Activated CD8-positive, alpha-beta memory T cell treated with anti-CD3 and anti-CD28 coated beads, Interleukin-2, amount 50 U/mL, for 48 hours (primary cell): ENCODE data around the gene RPSA.
"Not testable (repeated sequence)": the region's sequence is repeated elsewhere in the genome, so short reads cannot be mapped to it uniquely, and the experiment has no call there.

Experiments used
- DNase-seq: peaks from one replicate; pipeline ENCODE4 v3.0.0-alpha.2; 2020

Gene RPSA

DNA sequence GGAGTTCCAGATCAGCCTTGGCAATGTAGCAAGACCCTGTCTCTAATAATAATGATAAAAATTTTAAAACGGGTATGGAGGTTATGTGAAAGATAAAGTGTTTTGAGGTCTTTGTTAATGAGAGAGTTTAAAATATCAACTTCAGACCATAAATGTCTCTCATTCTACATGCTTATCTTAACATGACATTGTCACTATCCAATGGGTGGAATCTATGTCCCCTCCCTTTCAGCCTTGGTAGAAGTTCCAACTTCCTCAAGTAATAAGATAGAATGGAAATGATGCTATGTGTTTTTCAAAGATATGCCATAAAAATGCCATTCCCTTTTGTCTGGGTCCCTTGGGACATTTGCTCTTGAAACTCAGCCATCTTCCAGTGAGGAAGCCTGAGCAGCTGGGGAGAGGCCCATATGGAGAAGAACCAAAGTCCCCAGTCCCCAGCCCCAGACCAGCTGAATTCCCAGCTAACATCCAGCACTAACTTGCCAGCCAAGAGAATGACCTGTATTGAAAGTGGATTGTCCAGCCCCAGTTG lies 17.0 kb downstream of the RPSA start:
- no peak for DNase-seq

GRCh38 chr3:39426312-39426711 lies 19.8 kb downstream of the RPSA start:
- DNase-seq = no peak

DNA sequence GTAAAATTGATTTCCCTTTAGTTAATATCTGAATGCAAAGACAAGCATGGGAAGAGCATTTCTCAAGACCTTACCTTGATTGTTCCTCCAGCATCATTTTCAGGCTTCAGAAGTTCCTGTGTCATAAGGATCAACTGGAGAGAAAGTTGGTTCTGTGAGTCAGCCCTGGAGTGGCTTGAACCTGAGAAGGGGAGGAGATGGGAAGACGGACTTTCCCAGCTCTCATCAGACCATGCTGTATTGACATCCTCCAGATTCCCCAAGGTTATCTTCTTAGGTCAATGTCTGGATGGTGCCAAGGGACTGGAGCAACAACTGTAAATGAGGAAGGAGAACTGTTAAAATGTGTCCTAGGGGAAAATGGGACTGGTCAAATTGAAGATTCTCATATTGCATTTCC lies 21.0 kb downstream of the RPSA start:
- DNase-seq = no peak

DNA sequence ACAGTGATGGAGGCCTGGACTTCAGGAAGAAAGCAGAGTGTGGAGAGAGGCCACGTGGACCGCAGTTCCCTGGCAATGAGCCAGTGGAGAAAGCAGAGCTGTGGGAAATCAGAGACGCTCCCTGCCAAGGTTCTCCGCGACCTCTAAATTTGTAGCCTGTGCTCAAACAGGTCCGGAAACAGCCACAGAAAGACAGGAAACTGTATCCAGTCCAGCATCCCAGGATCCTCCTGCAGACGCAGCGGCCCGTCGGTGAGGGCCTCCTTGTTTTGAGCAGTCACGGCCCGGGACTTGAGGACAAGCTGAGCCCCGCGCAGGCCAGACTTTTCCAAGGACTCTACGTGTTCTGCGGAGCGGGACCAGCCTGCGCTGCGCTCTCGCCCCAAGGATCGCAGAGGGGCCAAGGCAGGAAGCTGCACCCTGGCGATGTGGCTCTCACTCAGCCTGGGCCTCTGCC lies 22.3 kb downstream of the RPSA start:
- no peak for DNase-seq

- DNase-seq = no peak
Measured at GRCh38 chr3:39429466-39429865, 22.9 kb downstream of the RPSA start.

DNA sequence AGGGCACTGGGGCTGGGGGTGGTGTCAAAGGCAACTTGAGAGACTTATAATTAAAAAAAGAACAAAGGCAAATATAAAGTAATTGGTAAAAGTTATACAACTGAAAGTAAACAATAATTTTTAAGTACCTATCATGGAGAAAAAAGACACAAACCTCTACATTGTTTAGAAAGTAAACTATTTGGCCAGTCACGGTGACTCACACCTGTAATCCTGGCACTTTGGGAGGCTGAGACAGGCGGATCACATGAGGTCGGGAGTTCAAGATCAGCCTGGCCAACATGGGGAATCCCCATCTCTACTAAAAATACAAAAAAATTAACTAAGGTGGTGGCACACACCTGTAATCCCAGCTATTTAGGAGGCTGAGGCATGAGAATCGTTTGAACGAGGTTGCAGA lies 25.8 kb downstream of the RPSA start:
- DNase-seq = no peak

DNA sequence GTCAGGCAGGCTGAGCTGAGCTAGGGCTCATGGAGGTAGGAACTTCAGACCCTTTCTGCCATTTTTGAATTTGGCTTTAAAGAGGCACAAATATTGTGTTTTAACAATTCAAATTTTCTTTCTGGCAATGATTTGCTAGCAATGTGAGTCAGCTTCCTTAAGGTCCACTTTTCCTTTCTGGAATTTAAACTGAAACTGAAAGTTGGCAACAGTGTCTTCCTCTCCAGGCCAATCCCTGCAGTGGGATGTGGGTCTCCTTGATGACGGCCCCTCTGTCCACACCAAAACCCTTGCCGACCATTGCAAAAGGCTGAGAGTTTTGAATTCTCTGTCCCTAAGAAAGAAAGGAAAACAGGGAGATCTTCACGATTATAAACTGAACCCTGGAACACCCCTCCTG lies 27.1 kb downstream of the RPSA start:
- no peak for DNase-seq

DNA sequence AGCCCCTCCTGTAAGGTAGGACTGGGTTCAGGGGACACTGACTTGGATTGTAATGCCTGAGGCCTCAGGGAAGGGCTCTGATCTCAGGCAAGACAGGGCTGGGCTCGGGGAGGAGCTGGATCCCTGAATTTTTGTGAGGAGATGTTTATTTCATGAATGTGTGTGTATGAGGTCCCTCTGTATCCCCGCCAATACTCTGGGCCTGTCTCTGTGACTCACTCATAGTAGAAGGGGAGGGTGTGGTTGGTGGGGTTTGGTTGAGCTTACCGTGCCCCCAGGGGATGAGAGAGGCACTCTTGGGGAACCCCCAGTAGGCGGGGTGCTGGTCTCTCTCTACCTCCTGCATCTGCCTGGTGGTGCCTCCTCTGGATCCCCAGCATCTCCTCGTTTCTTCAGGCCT lies 28.1 kb downstream of the RPSA start:
- DNase-seq = no peak

- DNase-seq = no peak
Measured at GRCh38 chr3:39435006-39435748, 28.7 kb downstream of the RPSA start.

DNA sequence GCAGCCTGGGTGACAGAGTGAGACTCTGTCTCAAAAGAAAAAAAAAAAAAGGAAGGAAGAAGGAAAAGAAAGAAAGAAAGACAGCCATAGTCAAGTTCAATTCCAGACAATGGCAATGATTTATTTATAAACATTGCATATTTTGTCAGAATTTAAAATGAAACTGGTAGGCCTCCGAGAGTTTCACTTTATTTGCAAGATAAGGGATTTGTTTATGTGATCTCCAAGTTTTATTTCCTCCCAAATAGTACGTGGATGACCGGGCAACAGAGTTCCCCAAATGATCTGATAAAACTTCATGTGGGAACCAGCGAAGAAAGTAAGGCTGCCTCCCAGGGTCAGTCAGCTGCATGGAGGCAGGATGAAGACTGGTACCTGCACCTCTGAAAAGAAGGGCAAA lies 32.4 kb downstream of the RPSA start:
- DNase-seq = no peak

GRCh38 chr3:39440316-39440715 lies 33.8 kb downstream of the RPSA start:
- no peak for DNase-seq

DNA sequence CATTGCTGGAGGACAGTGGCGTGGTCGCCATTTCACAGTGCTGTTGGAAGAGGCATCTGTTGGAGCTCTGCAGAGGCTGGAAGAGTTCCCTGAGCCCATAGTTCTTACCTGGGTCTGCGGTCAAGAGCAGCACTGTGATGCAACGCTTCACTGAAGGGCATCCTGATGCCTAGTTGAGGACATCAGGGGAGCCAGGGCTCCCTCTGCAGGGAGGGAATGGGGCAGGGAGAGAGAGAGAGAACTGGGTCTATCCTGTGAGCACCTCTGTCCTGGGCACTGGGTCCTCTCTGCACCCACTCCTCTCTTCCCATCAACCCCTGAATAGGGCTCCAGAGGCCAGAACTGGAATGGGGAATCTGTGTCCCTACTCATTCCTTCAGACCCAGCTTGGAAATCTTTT lies 37.0 kb downstream of the RPSA start:
- DNase-seq = no peak

DNA sequence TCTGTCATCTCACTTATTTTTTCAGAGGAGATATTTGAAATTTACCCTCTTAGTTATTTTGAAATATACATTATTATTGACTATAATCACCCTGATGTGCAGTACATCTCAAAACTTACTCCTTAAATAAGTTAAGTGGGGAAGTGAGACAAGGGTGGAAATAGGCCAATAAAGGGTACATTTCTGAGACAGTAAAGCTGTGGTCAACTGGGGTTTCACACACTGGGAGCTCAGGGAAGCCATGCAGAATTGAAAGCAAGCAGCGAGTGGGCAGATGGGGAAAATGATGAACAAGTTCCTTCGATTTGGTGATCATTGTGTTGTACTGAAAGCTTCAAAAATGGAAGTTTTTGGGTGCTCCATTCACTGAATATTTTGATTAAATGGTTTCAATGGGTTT lies 39.4 kb downstream of the RPSA start:
- no peak for DNase-seq

- DNase-seq = no peak
Measured at GRCh38 chr3:39446444-39446843, 39.9 kb downstream of the RPSA start.

- peak; percentile 67 for DNase-seq
Measured at GRCh38 chr3:39447637-39448483, 41.3 kb downstream of the RPSA start.

DNA sequence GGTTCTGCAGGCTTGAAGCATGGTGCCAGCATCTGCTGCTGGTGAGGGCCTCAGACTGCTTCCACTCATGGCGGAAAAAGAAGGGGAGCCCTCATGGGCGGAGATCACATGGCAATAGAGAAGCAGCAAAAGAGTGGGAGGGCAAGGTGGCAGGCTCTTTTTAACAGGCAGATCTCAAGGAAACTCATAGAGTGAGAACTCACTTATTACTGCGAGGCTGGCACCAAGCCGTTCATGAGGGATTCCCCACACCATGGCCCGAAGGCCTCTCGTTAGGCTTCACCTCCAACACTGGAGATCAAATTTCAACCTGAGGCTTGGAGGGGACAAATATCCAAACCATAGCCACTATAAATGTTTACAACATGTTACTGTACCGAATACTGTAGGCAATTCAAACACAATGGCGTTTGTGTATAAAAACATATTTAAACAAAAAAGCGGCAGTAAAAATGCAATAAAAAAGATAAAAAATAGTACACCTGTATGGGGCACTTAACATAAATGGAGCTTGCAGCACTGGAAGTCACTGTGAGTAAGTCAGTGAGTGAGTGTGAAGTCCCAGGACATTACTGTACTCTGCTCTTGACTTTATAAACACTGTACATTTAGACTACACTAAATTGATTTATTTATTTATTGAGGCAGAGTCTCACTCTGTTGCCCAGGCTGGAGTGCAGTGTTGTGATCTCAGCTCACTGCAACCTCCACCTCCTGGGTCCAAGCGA lies 42.1 kb downstream of the RPSA start:
- no peak for DNase-seq

DNA sequence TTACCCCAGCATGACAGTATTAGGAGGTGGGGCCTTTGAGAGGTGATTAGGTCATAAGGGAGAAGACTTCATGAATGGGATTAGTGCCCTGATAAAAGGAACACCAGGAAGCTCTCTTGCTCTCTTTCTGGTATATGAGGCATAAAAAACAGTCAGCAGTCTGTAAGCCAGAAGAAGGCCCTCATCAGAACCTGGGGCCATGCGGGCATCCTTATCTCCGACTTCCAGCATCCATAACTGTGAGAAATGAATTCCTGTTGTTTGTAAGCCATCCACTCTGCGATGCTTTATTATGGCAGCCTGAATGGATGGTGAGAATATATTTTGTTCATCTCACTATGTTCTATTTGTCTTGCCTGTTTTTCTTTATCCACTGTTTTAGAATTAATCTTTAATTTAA lies 43.3 kb downstream of the RPSA start:
- no peak for DNase-seq

DNA sequence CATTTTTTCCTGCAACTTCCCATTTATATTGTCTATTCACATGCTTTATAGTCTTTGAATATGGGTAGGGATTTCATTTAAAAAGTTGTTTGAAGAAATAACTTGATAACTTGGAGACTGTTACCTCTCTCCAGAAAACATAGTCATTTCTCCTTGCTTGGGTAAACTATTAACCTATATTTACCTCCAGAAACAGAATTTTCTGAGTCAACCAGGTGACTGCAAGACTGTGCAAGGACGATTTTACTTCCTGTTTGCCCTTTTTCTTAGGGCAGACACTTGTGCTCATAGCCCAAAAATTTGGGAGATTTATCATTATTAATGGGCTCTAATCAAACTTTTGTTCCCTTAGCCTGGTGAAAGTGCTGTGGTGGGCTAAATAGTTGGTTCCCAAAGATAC lies 46.6 kb downstream of the RPSA start:
- no peak for DNase-seq

DNA sequence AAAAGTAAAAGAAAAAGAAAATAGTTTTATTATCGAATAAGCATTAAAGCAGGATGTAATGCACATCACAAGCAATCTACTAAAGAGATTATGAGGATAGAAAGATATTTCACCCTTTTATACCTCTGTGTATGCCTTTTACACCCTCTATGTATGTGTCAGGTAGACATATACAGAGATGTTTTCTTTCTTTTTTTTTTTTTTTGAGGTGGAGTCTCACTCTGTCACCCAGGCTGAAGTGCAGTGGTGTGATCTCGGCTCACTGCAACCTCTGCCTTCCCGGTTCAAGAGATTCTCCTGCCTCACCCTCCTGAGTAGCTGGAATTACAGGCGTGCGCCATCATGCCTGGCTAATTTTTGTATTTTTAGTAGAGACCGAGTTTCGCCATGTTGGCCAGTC lies 47.4 kb downstream of the RPSA start:
- not testable (repeated sequence) for DNase-seq

DNA sequence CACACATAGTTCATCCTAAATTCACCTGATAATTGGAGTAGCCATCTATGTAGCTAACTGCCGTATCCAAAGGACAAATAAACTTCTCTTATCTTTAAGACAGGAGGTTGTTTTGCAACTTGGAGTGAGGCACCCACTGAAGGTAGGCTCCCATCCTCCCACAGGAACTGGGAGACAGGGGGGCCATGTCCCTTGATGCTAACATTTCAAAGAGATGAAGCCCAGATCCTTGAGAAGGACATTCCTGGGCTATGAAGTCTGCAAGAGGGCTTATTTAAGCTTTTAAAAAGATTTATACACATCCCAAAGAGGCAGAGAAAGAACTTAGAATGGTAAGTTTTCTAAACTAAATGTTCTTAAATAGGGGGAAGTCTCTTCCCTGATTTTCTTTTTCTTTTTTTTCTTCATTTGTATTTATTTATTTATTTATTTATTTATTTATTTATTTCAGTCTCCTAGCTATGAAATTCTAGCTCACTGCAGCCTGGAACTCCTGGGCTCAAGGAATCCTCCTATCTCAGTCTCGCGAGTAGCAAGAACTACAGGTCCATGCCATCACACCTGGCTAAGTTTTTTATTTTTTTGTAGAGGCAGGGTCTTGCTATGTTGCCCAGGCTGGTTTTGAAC lies 48.2 kb downstream of the RPSA start:
- no peak for DNase-seq

- no peak for DNase-seq
Measured at GRCh38 chr3:39456159-39456558, 49.6 kb downstream of the RPSA start.

GRCh38 chr3:39457361-39457760 lies 50.8 kb downstream of the RPSA start:
- no peak for DNase-seq

DNA sequence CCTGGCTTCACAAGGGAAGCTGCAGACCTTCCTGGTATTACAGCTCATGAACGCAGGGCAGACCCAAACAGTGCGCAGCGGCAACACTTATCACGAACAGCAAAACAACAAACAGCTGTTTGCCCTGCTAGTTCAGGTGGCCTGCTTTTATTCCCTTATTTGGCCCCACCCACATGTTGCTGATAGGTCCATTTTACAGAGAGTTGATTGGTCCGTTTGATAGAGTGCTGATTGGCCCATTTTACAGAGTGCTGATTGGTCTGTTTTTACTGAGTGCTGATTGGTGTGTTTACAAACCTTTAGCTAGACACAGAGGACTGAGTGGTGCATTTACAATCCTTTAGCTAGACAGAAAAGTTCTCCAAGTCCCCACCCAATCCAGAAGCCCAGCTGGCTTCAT lies 52.1 kb downstream of the RPSA start:
- not testable (repeated sequence) for DNase-seq
